Neuronal stem cell (in vitro differentiated cells): ENCODE data around the gene ATAD3A.
A peak's percentile ranks its signal among the peaks of the same experiment; 100 is the strongest.

Experiments
- DNase-seq: peaks from one replicate; pipeline ENCODE4 v3.0.0-alpha.2; 2013; ENCODE audit warnings: low spot score
- H2AFZ ChIP-seq: one replicate; pipeline ENCODE4 v1.6.1; 2013; ENCODE audit warnings: mild to moderate bottlenecking, low read length, inconsistent platforms
- H2AK5ac ChIP-seq: 2 replicates; pipeline ENCODE4 v1.6.1; 2013; ENCODE audit warnings: low read depth, mild to moderate bottlenecking, inconsistent platforms, low read length, moderate library complexity, mixed read lengths
- H2BK120ac ChIP-seq: 2 replicates; pipeline ENCODE4 v1.6.1; 2013; ENCODE audit warnings: low read depth, mild to moderate bottlenecking, inconsistent platforms, low read length, moderate library complexity, mixed read lengths
- H2BK12ac ChIP-seq: one replicate; pipeline ENCODE4 v1.6.1; 2013; ENCODE audit warnings: low read length, inconsistent platforms
- H2BK15ac ChIP-seq: 2 replicates; pipeline ENCODE4 v1.6.1; 2013; ENCODE audit warnings: mild to moderate bottlenecking, low read length, inconsistent platforms, mixed read lengths
- H2BK5ac ChIP-seq: one replicate; pipeline ENCODE4 v1.6.1; 2013; ENCODE audit warnings: inconsistent platforms, mild to moderate bottlenecking, low read length, moderate library complexity
- H3K14ac ChIP-seq: one replicate; pipeline ENCODE4 v1.6.1; 2013; ENCODE audit warnings: low read length, inconsistent platforms
- H3K18ac ChIP-seq: 2 replicates; pipeline ENCODE4 v1.6.1; 2013; ENCODE audit warnings: low read length, inconsistent platforms
- H3K23ac ChIP-seq: 2 replicates; pipeline ENCODE4 v1.6.1; 2013; ENCODE audit warnings: low read depth, mild to moderate bottlenecking, mixed read lengths, low read length, inconsistent platforms; ENCODE audit not compliant: poor library complexity
- H3K27ac ChIP-seq: replicated peaks from 3 replicates; pipeline ENCODE4 v1.5.1; 2013; ENCODE audit warnings: low read length, inconsistent platforms
- H3K27me3 ChIP-seq, 3 experiments: 2 replicates each; pipeline ENCODE4 v1.6.1; 2013; ENCODE audit warnings: low read length in 3 of 3, mild to moderate bottlenecking in 2 of 3, inconsistent platforms in 1 of 3, low read depth in 1 of 3, mixed read lengths in 1 of 3, moderate library complexity in 1 of 3; ENCODE audit not compliant: control insufficient read depth in 3 of 3, insufficient read depth in 3 of 3
- H3K36me3 ChIP-seq, 2 donors: replicated peaks in 1 of 2; 2 replicates each; pipeline ENCODE4 v1.6.1; 2013; ENCODE audit warnings: low read length in 2 of 2; ENCODE audit not compliant: control insufficient read depth in 2 of 2, insufficient read depth in 2 of 2
- H3K4ac ChIP-seq: 2 replicates; pipeline ENCODE4 v1.6.1; 2013; ENCODE audit warnings: inconsistent platforms, mild to moderate bottlenecking, low read length, moderate library complexity
- H3K4me1 ChIP-seq, 2 donors: 1 replicate in 1 of 2; 2 replicates in 1 of 2; pipeline ENCODE4 v1.6.1; 2013; ENCODE audit warnings: low read length in 2 of 2, low read depth in 1 of 2; ENCODE audit not compliant: control insufficient read depth in 2 of 2, insufficient read depth in 1 of 2
- H3K4me2 ChIP-seq: one replicate; pipeline ENCODE4 v1.6.1; 2013; ENCODE audit warnings: mild to moderate bottlenecking, low read length, inconsistent platforms; ENCODE audit not compliant: insufficient read depth, poor library complexity, severe bottlenecking
- H3K4me3 ChIP-seq, 2 donors: 2 replicates each; pipeline ENCODE4 v1.5.1; 2013; ENCODE audit warnings: low read length in 2 of 2, mild to moderate bottlenecking in 2 of 2, inconsistent platforms in 1 of 2, moderate library complexity in 1 of 2
- H3K79me1 ChIP-seq: one replicate; pipeline ENCODE4 v1.6.1; 2013; ENCODE audit warnings: low read depth, mild to moderate bottlenecking, inconsistent platforms, low read length, moderate library complexity
- H3K9ac ChIP-seq: one replicate; pipeline ENCODE4 v1.6.1; 2013; ENCODE audit warnings: mild to moderate bottlenecking, low read depth, low read length, inconsistent platforms; ENCODE audit not compliant: poor library complexity
- H3K9me3 ChIP-seq, 2 donors: replicated peaks in 1 of 2; 2 replicates each; pipeline versions ENCODE3 to v1.6.1; 2013; ENCODE audit warnings: low read length in 2 of 2, mild to moderate bottlenecking in 2 of 2, inconsistent platforms in 1 of 2, low read depth in 1 of 2, mixed read lengths in 1 of 2, moderate library complexity in 1 of 2; ENCODE audit not compliant: control insufficient read depth in 2 of 2, insufficient read depth in 1 of 2
- H4K8ac ChIP-seq: one replicate; pipeline ENCODE4 v1.6.1; 2013; ENCODE audit warnings: low read depth, mild to moderate bottlenecking, inconsistent platforms, low read length, moderate library complexity
- H4K91ac ChIP-seq: one replicate; pipeline ENCODE4 v1.6.1; 2013; ENCODE audit warnings: low read length, low read depth, mild to moderate bottlenecking, inconsistent platforms; ENCODE audit not compliant: poor library complexity
- WGBS, 2 donors: extraction: QIAGEN DNeasy Blood & Tissue Kit; methylation state at CpG; one replicate each; pipeline ENCODE4 v1.1.7; 2013; ENCODE audit warnings: missing lambda C conversion rate in 2 of 2, mixed read lengths in 1 of 2; ENCODE audit not compliant: insufficient read length in 2 of 2, insufficient replicate concordance in 1 of 2; ENCODE audit errors: extremely low coverage in 2 of 2; 5-methylcytosine and 5-hydroxymethylcytosine counted together

Gene ATAD3A

GRCh38 chr1:1550087-1550486 is 38.1 kb downstream of the ATAD3A start:
- no CpG with 5 or more reads among the region's 7 CpGs for WGBS, 2 donors
- H4K8ac ChIP-seq, result no peak overlapping the region
- no peak overlapping the region for H3K14ac ChIP-seq

GRCh38 chr1:1550591-1551432 is 38.9 kb downstream of the ATAD3A start:
- no peak overlapping the region for H3K4me2 ChIP-seq
- H4K8ac ChIP-seq, result no peak overlapping the region
- H3K27ac ChIP-seq, result no peak overlapping the region
- H2AK5ac ChIP-seq, result no peak overlapping the region
- H3K36me3 ChIP-seq, result peaks cover 4 to 5% of the 10 kb centered on the region in 2 donors
- no peaks in the 10 kb centered on the region for H3K9me3 ChIP-seq
- H2BK15ac ChIP-seq, result no peak overlapping the region
- peak overlapping the region; percentile 80 for H3K18ac ChIP-seq
- DNase-seq, result no peak
- no peak overlapping the region for H3K14ac ChIP-seq
- no peak overlapping the region for H4K91ac ChIP-seq
- H3K4ac ChIP-seq, result no peak overlapping the region
- no peak overlapping the region for H2BK120ac ChIP-seq
- peaks cover 8 to 15% of the 10 kb centered on the region in 2 donors for H3K4me1 ChIP-seq
- H2AFZ ChIP-seq, result no peak overlapping the region
- no CpG with 5 or more reads among the region's 15 CpGs for WGBS, 2 donors
- H3K4me3 ChIP-seq, result no peak overlapping the region
- no peak overlapping the region for H2BK12ac ChIP-seq
- H2BK5ac ChIP-seq, result peak overlapping the region; percentile 1
- no peaks in the 10 kb centered on the region for H3K27me3 ChIP-seq
- no peak overlapping the region for H3K23ac ChIP-seq
- no peak overlapping the region for H3K9ac ChIP-seq
- H3K79me1 ChIP-seq, result peaks cover 18% of the 10 kb centered on the region

More at GRCh38 chr1:1550087-1550486, 38.1 kb downstream of the ATAD3A start:
- Histone ChIP-seq H3K18ac (no peak overlapping the region), H3K4ac (no peak overlapping the region), H2BK120ac (no peak overlapping the region), H3K79me1 (peaks cover 14% of the 10 kb centered on the region), H3K27me3 (no peaks in the 10 kb centered on the region), H3K36me3 (peaks cover 5% of the 10 kb centered on the region in 2 donors), H3K27ac (no peak overlapping the region), H2AK5ac (no peak overlapping the region), H3K4me3 (no peak overlapping the region), H3K4me1 (peaks cover 4 to 8% of the 10 kb centered on the region in 2 donors), H3K4me2 (no peak overlapping the region), H3K9ac (no peak overlapping the region), H3K23ac (no peak overlapping the region), H2BK12ac (no peak overlapping the region), H3K9me3 (no peaks in the 10 kb centered on the region), H2BK5ac (no peak overlapping the region), H2BK15ac (no peak overlapping the region), H2AFZ (no peak overlapping the region), H4K91ac (no peak overlapping the region)
- no peak for DNase-seq

GRCh38 chr1:1551524-1552262 is 39.7 kb downstream of the ATAD3A start:
- DNase-seq, result no peak
- peak overlapping the region; percentile 71 for H3K14ac ChIP-seq
- WGBS, 2 donors, result no CpG with 5 or more reads among the region's 33 CpGs

GRCh38 chr1:1552263-1552639 is 40.3 kb downstream of the ATAD3A start:
- H3K9ac ChIP-seq, result peak overlapping the region; percentile 50

More at GRCh38 chr1:1551524-1552262, 39.7 kb downstream of the ATAD3A start:
- no peak overlapping the region for H3K4me2 ChIP-seq
- peaks cover 4 to 7% of the 10 kb centered on the region in 2 donors for H3K36me3 ChIP-seq
- H3K18ac ChIP-seq, result peak overlapping the region; percentile 48
- H3K4me1 ChIP-seq, result peaks cover 8 to 15% of the 10 kb centered on the region in 2 donors
- H3K27me3 ChIP-seq, result no peaks in the 10 kb centered on the region
- no peak overlapping the region for H2BK120ac ChIP-seq
- H2BK15ac ChIP-seq, result no peak overlapping the region
- peak overlapping the region; percentile 43 for H4K8ac ChIP-seq
- no peak overlapping the region for H3K4ac ChIP-seq
- H4K91ac ChIP-seq, result peak overlapping the region; percentile 53
- peaks cover 20% of the 10 kb centered on the region for H3K79me1 ChIP-seq
- no peak overlapping the region for H3K4me3 ChIP-seq
- H2BK5ac ChIP-seq, result peak overlapping the region; percentile 1
- no peak overlapping the region for H2AK5ac ChIP-seq
- H3K23ac ChIP-seq, result peak overlapping the region; percentile 73
- no peaks in the 10 kb centered on the region for H3K9me3 ChIP-seq
- H2AFZ ChIP-seq, result no peak overlapping the region
- no peak overlapping the region for H2BK12ac ChIP-seq
- H3K27ac ChIP-seq, result no peak overlapping the region
- peak overlapping the region; percentile 50 for H3K9ac ChIP-seq

More at GRCh38 chr1:1552263-1552639, 40.3 kb downstream of the ATAD3A start:
- no peak overlapping the region for H3K18ac ChIP-seq
- no peak overlapping the region for H2AK5ac ChIP-seq
- H4K8ac ChIP-seq, result no peak overlapping the region
- no peak overlapping the region for H4K91ac ChIP-seq
- peak overlapping the region; percentile 75 for H3K23ac ChIP-seq
- no peak overlapping the region for H3K4me2 ChIP-seq
- H3K14ac ChIP-seq, result no peak overlapping the region
- H2BK120ac ChIP-seq, result no peak overlapping the region
- no peak overlapping the region for H2AFZ ChIP-seq
- H2BK12ac ChIP-seq, result no peak overlapping the region
- H3K4me1 ChIP-seq, result peaks cover 8 to 15% of the 10 kb centered on the region in 2 donors
- no peak for DNase-seq
- H3K4me3 ChIP-seq, result no peak overlapping the region
- no peak overlapping the region for H3K4ac ChIP-seq
- no peak overlapping the region for H3K27ac ChIP-seq
- peaks cover 5 to 9% of the 10 kb centered on the region in 2 donors for H3K36me3 ChIP-seq
- no peak overlapping the region for H2BK15ac ChIP-seq
- H2BK5ac ChIP-seq, result peak overlapping the region; percentile 1
- peaks cover 21% of the 10 kb centered on the region for H3K79me1 ChIP-seq
- no peaks in the 10 kb centered on the region for H3K9me3 ChIP-seq
- H3K27me3 ChIP-seq, result no peaks in the 10 kb centered on the region
- WGBS, 2 donors, result no CpG with 5 or more reads among the region's 10 CpGs
